Uterus (tissue), 2 donors: Measurements from ENCODE around the gene MTHFSD.

Source experiments
- CTCF ChIP-seq, 4 experiments: fragments of 200-600 bp in 2 of 4; fragments of 450-650 bp in 2 of 4; sonication (generic) in 2 of 4; IDR thresholded peaks; one replicate each; pipeline ENCODE4 v1.5.1; 2016 to 2019; ENCODE audit warnings: antibody characterized with exemption in 4 of 4, mild to moderate bottlenecking in 2 of 4, moderate library complexity in 1 of 4
- POLR2A ChIP-seq, 2 donors: fragments of 450-650 bp; IDR thresholded peaks; one replicate each; pipeline ENCODE4 v1.6.1; 2016; ENCODE audit warnings: antibody characterized with exemption in 2 of 2, mild to moderate bottlenecking in 1 of 2, moderate library complexity in 1 of 2

GRCh38 chr16:86491640-86492023 is 63.4 kb downstream of the MTHFSD start:
- no peak for TF ChIP-seq CTCF (IDR thresholded peaks at IDR 0.05)
- no peak for TF ChIP-seq POLR2A (IDR thresholded peaks at IDR 0.05)
